ENCODE results near the gene DNASE1L3.

Gene DNASE1L3

DNA sequence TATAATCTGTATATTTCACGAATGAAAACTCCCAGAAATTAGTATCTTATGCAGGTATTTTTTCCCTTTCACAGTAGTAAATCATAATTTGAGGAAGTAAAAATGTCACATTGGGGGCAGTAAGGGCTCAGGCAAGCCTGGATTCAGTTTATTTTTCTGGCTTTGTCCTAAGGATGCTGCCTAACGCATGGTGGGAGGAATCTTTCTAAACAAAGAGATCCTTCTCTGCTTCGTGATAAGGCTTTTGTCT, 35.7 kb downstream of the DNASE1L3 start:
- Histone ChIP-seq H3K27me3 (ENCODE audit: control insufficient read depth, insufficient read depth, low read length) (no peaks in the 10 kb centered on the region), H3K4me1 (ENCODE audit: control insufficient read depth, insufficient read depth, low read length) (peaks cover 7% of the 10 kb centered on the region), H3K4me3 (ENCODE audit: low read length) (no peak overlapping the region), H3K4me2 (ENCODE audit: low read length) (no peak overlapping the region), H3K9me3 (replicated peaks; ENCODE audit: low read length) (no peaks in the 10 kb centered on the region), H3K36me3 (ENCODE audit: insufficient read depth, low read length) (peaks cover 4% of the 10 kb centered on the region), H3K9ac (ENCODE audit: low read depth, low read length) (no peak overlapping the region)

DNA sequence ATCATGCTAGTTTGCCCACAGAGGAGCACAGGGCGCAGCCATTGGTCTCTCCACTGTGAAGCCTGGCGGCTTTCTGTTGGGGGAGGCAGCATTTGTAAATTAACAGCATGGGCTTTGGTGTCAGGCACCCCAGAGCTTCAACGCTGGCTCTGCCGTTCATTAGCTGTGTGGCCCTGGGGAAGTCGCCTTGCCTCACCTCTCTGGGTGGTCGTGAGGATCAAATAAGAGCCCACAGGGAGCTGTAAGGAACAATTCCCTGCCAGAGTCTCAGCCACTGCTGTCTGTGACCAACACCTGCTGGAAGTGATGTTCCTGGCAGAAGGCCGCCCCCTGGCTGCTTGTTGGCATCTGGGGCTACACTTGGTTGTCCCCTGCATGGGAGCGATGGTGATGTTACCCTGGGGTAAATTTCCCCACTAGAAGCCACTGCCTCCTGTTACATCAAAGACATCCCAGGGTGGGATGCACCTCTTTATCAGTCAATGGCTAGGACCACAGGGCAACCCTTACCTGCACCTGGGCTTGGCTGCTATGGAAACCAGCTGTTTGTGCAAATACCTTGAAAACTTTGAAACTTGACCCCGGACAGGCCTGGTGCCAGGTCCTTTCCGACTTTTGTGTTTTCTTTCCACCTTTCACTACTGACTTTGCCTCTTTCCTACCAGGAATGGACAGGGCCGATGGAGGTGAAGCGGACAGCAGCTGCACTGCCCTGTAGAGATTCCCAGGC, 36.9 kb downstream of the DNASE1L3 start:
- no peak overlapping the region for H3K4me3 ChIP-seq (ENCODE audit: low read length)
- H3K27me3 ChIP-seq (ENCODE audit: control insufficient read depth, insufficient read depth, low read length) = no peaks in the 10 kb centered on the region
- H3K4me2 ChIP-seq (ENCODE audit: low read length) = no peak overlapping the region
- H3K4me1 ChIP-seq (ENCODE audit: control insufficient read depth, insufficient read depth, low read length) = peaks cover 7% of the 10 kb centered on the region
- peaks cover 4% of the 10 kb centered on the region for H3K36me3 ChIP-seq (ENCODE audit: insufficient read depth, low read length)
- H3K9ac ChIP-seq (ENCODE audit: low read depth, low read length) = no peak overlapping the region
- H3K9me3 ChIP-seq (replicated peaks; ENCODE audit: low read length) = no peaks in the 10 kb centered on the region

- H3K9ac ChIP-seq (ENCODE audit: low read depth, low read length) = no peak overlapping the region
- H3K9me3 ChIP-seq (replicated peaks; ENCODE audit: low read length) = no peaks in the 10 kb centered on the region
- no peaks in the 10 kb centered on the region for H3K27me3 ChIP-seq (ENCODE audit: control insufficient read depth, insufficient read depth, low read length)
- no peak overlapping the region for H3K4me2 ChIP-seq (ENCODE audit: low read length)
- peaks cover 4% of the 10 kb centered on the region for H3K36me3 ChIP-seq (ENCODE audit: insufficient read depth, low read length)
- H3K4me1 ChIP-seq (ENCODE audit: control insufficient read depth, insufficient read depth, low read length) = peaks cover 9% of the 10 kb centered on the region
- no peak overlapping the region for H3K4me3 ChIP-seq (ENCODE audit: low read length)
These were observed 37.6 kb downstream of the DNASE1L3 start for GRCh38 chr3:58173029-58173668.

DNA sequence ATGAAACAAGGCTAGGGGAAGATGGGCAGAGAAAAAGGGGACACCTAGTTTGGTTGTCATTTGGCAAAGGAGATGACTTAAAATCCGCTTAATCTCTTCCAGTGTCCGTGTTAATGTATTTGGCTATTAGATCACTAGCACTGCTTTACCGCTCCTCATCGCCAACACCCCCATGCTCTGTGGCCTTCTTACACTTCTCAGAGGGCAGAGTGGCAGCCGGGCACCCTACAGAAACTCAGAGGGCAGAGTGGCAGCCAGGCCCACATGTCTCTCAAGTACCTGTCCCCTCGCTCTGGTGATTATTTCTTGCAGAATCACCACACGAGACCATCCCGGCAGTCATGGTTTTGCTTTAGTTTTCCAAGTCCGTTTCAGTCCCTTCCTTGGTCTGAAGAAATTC, 39.6 kb downstream of the DNASE1L3 start:
- Histone ChIP-seq H3K9ac (ENCODE audit: low read depth, low read length) (no peak overlapping the region), H3K36me3 (ENCODE audit: insufficient read depth, low read length) (peaks cover 4% of the 10 kb centered on the region), H3K4me2 (ENCODE audit: low read length) (no peak overlapping the region), H3K9me3 (replicated peaks; ENCODE audit: low read length) (no peaks in the 10 kb centered on the region), H3K4me1 (ENCODE audit: control insufficient read depth, insufficient read depth, low read length) (peaks cover 11% of the 10 kb centered on the region), H3K4me3 (ENCODE audit: low read length) (no peak overlapping the region), H3K27me3 (ENCODE audit: control insufficient read depth, insufficient read depth, low read length) (no peaks in the 10 kb centered on the region)

DNA sequence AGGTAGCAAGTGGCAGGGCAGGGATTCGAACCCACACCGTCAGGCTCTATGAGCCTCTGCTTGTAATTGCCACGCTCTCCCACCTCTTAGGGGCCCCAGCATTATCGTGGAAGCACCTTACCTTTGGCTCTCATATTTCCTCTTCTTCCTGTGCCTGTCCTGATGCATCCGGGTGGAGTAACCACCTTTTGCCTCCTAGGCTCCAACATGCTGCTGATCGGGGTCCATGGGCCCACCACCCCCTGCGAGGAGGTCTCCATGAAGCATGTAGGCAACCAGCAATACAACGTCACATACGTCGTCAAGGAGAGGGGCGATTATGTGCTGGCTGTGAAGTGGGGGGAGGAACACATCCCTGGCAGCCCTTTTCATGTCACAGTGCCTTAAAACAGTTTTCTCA, 40.4 kb downstream of the DNASE1L3 start:
- Histone ChIP-seq H3K36me3 (ENCODE audit: insufficient read depth, low read length) (peaks cover 4% of the 10 kb centered on the region), H3K4me2 (ENCODE audit: low read length) (no peak overlapping the region), H3K4me3 (ENCODE audit: low read length) (no peak overlapping the region), H3K4me1 (ENCODE audit: control insufficient read depth, insufficient read depth, low read length) (peaks cover 16% of the 10 kb centered on the region), H3K9ac (ENCODE audit: low read depth, low read length) (no peak overlapping the region), H3K9me3 (replicated peaks; ENCODE audit: low read length) (no peaks in the 10 kb centered on the region), H3K27me3 (ENCODE audit: control insufficient read depth, insufficient read depth, low read length) (no peaks in the 10 kb centered on the region)

DNA sequence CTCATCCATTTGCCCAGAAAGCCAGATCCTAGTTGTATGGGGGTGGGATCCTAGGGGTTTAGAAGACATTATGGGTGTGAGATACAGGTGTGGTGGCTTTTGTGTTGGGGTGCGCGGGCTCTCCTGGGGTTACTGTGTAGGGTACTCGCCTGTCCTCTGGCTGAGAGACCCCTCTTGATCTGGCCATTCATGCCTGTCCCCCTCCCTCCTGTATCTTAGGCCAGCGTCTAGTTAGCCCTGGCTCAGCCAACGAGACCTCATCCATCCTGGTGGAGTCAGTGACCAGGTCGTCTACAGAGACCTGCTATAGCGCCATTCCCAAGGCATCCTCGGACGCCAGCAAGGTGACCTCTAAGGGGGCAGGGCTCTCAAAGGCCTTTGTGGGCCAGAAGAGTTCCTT, 41.4 kb downstream of the DNASE1L3 start:
- H3K9me3 ChIP-seq (replicated peaks; ENCODE audit: low read length) = no peaks in the 10 kb centered on the region
- H3K36me3 ChIP-seq (ENCODE audit: insufficient read depth, low read length) = peaks cover 7% of the 10 kb centered on the region
- peaks cover 26% of the 10 kb centered on the region for H3K4me1 ChIP-seq (ENCODE audit: control insufficient read depth, insufficient read depth, low read length)

DNA sequence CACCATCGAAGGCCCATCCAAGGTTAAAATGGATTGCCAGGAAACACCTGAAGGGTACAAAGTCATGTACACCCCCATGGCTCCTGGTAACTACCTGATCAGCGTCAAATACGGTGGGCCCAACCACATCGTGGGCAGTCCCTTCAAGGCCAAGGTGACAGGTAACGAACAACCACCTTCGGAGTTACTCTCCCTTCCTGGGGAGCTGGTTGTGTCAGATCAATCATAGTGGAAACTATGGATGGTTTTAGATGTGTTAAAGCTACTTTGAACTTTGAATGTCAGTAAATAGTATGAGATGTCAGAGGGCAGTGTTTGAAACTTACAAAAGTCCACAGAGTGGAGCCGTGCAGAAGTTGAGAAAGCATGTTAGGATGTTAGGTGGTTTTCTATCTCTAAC, 42.3 kb downstream of the DNASE1L3 start:
- H3K4me3 ChIP-seq (ENCODE audit: low read length) = no peak overlapping the region
- H3K36me3 ChIP-seq (ENCODE audit: insufficient read depth, low read length) = peaks cover 8% of the 10 kb centered on the region
- no peak overlapping the region for H3K9ac ChIP-seq (ENCODE audit: low read depth, low read length)
- no peaks in the 10 kb centered on the region for H3K27me3 ChIP-seq (ENCODE audit: control insufficient read depth, insufficient read depth, low read length)
- H3K4me1 ChIP-seq (ENCODE audit: control insufficient read depth, insufficient read depth, low read length) = peaks cover 34% of the 10 kb centered on the region
- no peak overlapping the region for H3K4me2 ChIP-seq (ENCODE audit: low read length)
- H3K9me3 ChIP-seq (replicated peaks; ENCODE audit: low read length) = no peaks in the 10 kb centered on the region

More for the DNA sequence above, 41.4 kb downstream of the DNASE1L3 start:
- Histone ChIP-seq H3K9ac (ENCODE audit: low read depth, low read length) (no peak overlapping the region), H3K4me3 (ENCODE audit: low read length) (no peak overlapping the region), H3K27me3 (ENCODE audit: control insufficient read depth, insufficient read depth, low read length) (no peaks in the 10 kb centered on the region), H3K4me2 (ENCODE audit: low read length) (no peak overlapping the region)

DNA sequence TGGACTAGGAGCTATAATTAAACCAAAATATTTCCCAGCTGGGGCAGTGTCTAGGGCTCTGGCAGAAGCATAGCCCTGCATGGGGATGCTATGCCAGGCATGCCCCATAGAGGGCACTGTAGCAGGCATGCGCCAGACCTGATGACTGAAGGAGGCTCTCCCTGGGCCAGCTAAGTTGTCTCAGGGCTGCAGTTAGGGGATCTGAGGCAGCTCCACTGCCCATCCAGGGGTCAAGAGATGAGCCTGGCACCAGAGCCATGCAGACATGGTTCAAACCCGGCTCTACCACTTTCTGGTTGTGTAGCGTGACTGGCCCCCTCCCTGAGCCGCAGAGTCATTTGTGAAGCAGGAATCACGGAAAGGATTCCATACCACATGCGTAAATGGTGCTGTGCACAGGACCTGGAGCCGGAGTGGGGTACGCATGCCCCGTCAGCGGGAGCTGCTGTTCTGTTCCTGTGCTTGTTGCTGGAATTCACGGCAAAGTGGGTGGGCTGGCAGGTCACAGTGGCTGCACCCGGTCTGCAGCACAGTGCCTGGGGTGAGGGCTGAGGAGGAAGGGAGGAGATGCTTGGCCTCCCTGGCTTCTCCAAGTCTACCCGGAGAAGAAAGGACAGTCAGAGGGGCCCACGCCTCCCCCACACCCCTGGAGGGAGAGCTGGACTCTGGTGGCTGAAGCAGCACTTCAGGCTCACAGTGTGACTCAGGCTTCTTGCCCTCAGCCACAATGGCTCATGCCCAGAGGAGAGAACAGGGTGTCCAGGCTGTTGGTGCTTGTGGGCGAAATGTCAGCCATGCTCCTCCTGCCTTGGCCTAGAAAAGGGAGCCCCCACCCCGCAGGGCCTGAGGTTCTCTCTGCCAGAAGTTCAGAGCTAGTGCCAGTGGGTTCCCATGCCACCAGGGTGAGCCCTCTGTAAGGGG, 43.1 kb downstream of the DNASE1L3 start:
- Histone ChIP-seq H3K4me1 (ENCODE audit: control insufficient read depth, insufficient read depth, low read length) (peaks cover 42% of the 10 kb centered on the region), H3K36me3 (ENCODE audit: insufficient read depth, low read length) (peaks cover 8% of the 10 kb centered on the region), H3K9me3 (replicated peaks; ENCODE audit: low read length) (no peaks in the 10 kb centered on the region), H3K27me3 (ENCODE audit: control insufficient read depth, insufficient read depth, low read length) (no peaks in the 10 kb centered on the region), H3K9ac (ENCODE audit: low read depth, low read length) (no peak overlapping the region), H3K4me3 (ENCODE audit: low read length) (no peak overlapping the region), H3K4me2 (ENCODE audit: low read length) (peak overlapping the region; percentile 33)

- H3K36me3 ChIP-seq (ENCODE audit: insufficient read depth, low read length) = peaks cover 7% of the 10 kb centered on the region
- H3K4me1 ChIP-seq (ENCODE audit: control insufficient read depth, insufficient read depth, low read length) = peaks cover 52% of the 10 kb centered on the region
These were observed 45.6 kb downstream of the DNASE1L3 start for GRCh38 chr3:58164906-58165821.

DNA sequence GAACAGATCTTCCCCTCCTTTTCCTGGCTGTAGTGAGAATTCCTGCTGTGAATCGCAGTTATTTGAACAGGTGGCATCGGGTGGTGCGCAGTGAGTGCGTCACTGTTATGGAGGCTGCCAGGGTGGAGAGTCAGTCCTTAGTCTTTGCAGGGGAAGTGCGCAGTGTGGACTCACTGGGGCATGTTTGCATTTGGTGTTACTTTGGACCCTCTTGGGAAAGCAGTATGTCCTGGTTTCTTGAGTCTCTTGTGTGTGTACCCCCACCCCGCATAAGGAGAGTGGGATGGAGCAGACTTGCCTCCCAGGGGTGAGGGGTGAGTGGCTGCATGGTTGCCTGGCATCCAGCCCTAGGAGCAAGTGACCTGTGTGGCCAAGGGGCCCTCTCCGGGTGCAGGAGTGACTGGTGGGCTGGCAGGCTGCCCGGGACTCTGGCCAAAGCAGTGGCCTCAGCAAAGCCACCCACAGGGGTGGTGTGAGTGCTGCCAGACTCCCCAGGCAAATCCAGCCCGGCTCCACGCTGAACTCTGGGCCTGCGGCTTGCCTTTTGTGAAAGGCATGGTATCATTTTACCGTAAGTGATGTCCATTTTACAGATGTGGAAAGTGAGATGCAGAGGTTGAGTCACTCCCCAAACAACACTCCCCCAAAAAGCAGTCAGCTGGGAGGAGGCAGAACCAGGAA, 46.4 kb downstream of the DNASE1L3 start:
- H3K4me1 ChIP-seq (ENCODE audit: control insufficient read depth, insufficient read depth, low read length) = peaks cover 52% of the 10 kb centered on the region

More at GRCh38 chr3:58164906-58165821, 45.6 kb downstream of the DNASE1L3 start:
- no peaks in the 10 kb centered on the region for H3K9me3 ChIP-seq (replicated peaks; ENCODE audit: low read length)
- no peak overlapping the region for H3K4me2 ChIP-seq (ENCODE audit: low read length)
- H3K27me3 ChIP-seq (ENCODE audit: control insufficient read depth, insufficient read depth, low read length) = no peaks in the 10 kb centered on the region
- H3K9ac ChIP-seq (ENCODE audit: low read depth, low read length) = no peak overlapping the region
- no peak overlapping the region for H3K4me3 ChIP-seq (ENCODE audit: low read length)

More for the DNA sequence above, 46.4 kb downstream of the DNASE1L3 start:
- Histone ChIP-seq H3K4me2 (ENCODE audit: low read length) (peak overlapping the region; percentile 42), H3K36me3 (ENCODE audit: insufficient read depth, low read length) (peaks cover 7% of the 10 kb centered on the region), H3K27me3 (ENCODE audit: control insufficient read depth, insufficient read depth, low read length) (no peaks in the 10 kb centered on the region), H3K9ac (ENCODE audit: low read depth, low read length) (no peak overlapping the region), H3K4me3 (ENCODE audit: low read length) (no peak overlapping the region), H3K9me3 (replicated peaks; ENCODE audit: low read length) (no peaks in the 10 kb centered on the region)
